ENCODE data around the gene ARL2. TPM values are rescaled to one million over a fixed set of nuclear protein-coding genes. Genes with fewer than 3 reads are reported as not detected.

ARL2 gene
- polyA plus RNA-seq, 3 donors = 34.3 to 40.4 (median 34.4) TPM

DNA sequence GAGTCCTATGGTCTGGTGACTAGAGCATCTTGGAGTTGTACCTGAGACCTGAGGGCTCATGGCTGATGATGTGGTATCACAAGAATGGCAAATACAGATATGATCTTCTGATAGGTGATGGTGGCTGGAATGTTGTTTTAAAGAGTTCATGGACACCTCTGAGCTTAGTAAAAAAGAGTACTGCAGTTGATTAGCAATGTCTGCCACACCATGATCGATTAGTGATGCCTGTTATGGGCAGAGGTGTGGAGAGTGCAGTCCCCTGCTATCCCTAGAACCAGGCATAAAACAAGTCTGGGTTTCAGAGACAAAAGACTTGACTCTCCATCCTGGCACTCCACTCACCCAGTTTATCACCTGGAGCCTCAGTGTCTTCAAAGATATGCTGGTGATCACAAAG lies 15.8 kb upstream of the ARL2 start:
- H3K36me3 Mint-ChIP-seq = peaks cover 4 to 9% of the 10 kb centered on the region in 2 donors
- no peaks in the 10 kb centered on the region for H3K9me3 Mint-ChIP-seq
- Histone ChIP-seq H3K27me3 (ENCODE audit: control insufficient read depth in 2 of 2, insufficient read depth in 2 of 2, low read length in 2 of 2) (no peaks in the 10 kb centered on the region), H3K79me2 (ENCODE audit: insufficient read depth, low read length) (no peaks in the 10 kb centered on the region), H2AFZ (ENCODE audit: insufficient read depth, low read depth, low read length, poor library complexity, severe bottlenecking) (no peak overlapping the region), H3K4me2 (replicated peaks; ENCODE audit: extremely low read depth, low read length, poor library complexity, severe bottlenecking) (no peak overlapping the region), H3K27ac (ENCODE audit: low read depth in 1 of 2, low read length in 2 of 2) (no peak overlapping the region), H3K36me3 (replicated peaks in 1 of 2; ENCODE audit: control insufficient read depth in 1 of 2, insufficient read depth in 2 of 2, low read length in 2 of 2) (no peaks in the 10 kb centered on the region), H3K9ac (ENCODE audit: insufficient read depth, low read length, poor library complexity, severe bottlenecking) (no peak overlapping the region), H3K4me3 (replicated peaks in 1 of 3; ENCODE audit: low read depth in 2 of 3, low read length in 3 of 3) (no peak overlapping the region), H3K9me3 (replicated peaks in 1 of 2; ENCODE audit: control insufficient read depth in 1 of 2, insufficient read depth in 1 of 2, low read length in 2 of 2) (no peaks in the 10 kb centered on the region), H3K4me1 (ENCODE audit: control insufficient read depth in 1 of 2, insufficient read depth in 2 of 2, low read length in 2 of 2) (peaks cover 14 to 16% of the 10 kb centered on the region in 2 donors), H4K20me1 (ENCODE audit: insufficient read depth, low read length) (no peaks in the 10 kb centered on the region)
- intact Hi-C loops (cut with micrococcal nuclease) = no loop called here
- H3K4me1 Mint-ChIP-seq = peaks cover 29% of the 10 kb centered on the region
- no peak overlapping the region for H3K27ac Mint-ChIP-seq
- H3K27me3 Mint-ChIP-seq (ENCODE audit: low read depth in 3 of 3) = peaks cover 3 to 5% (median 4%) of the 10 kb centered on the region in 3 donors
- DNase-seq = no peak
- no CpG with 5 or more reads among the region's 1 CpG for WGBS (ENCODE audit: insufficient coverage)
- no peak overlapping the region for H3K4me3 Mint-ChIP-seq
- TF ChIP-seq, protein P1, sequence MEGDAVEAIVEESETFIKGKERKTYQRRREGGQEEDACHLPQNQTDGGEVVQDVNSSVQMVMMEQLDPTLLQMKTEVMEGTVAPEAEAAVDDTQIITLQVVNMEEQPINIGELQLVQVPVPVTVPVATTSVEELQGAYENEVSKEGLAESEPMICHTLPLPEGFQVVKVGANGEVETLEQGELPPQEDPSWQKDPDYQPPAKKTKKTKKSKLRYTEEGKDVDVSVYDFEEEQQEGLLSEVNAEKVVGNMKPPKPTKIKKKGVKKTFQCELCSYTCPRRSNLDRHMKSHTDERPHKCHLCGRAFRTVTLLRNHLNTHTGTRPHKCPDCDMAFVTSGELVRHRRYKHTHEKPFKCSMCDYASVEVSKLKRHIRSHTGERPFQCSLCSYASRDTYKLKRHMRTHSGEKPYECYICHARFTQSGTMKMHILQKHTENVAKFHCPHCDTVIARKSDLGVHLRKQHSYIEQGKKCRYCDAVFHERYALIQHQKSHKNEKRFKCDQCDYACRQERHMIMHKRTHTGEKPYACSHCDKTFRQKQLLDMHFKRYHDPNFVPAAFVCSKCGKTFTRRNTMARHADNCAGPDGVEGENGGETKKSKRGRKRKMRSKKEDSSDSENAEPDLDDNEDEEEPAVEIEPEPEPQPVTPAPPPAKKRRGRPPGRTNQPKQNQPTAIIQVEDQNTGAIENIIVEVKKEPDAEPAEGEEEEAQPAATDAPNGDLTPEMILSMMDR (IDR thresholded peaks at IDR 0.05) = no peak

GRCh38 chr11:64998690-64999431 lies 15.1 kb upstream of the ARL2 start:
- DNase-seq = no peak
- Histone ChIP-seq H3K4me1 (ENCODE audit: control insufficient read depth in 1 of 2, insufficient read depth in 2 of 2, low read length in 2 of 2) (peaks cover 14 to 16% of the 10 kb centered on the region in 2 donors), H3K36me3 (replicated peaks in 1 of 2; ENCODE audit: control insufficient read depth in 1 of 2, insufficient read depth in 2 of 2, low read length in 2 of 2) (no peaks in the 10 kb centered on the region), H3K27ac (ENCODE audit: low read depth in 1 of 2, low read length in 2 of 2) (no peak overlapping the region), H3K27me3 (ENCODE audit: control insufficient read depth in 2 of 2, insufficient read depth in 2 of 2, low read length in 2 of 2) (no peaks in the 10 kb centered on the region), H4K20me1 (ENCODE audit: insufficient read depth, low read length) (no peaks in the 10 kb centered on the region), H3K4me3 (replicated peaks in 1 of 3; ENCODE audit: low read depth in 2 of 3, low read length in 3 of 3) (no peak overlapping the region), H2AFZ (ENCODE audit: insufficient read depth, low read depth, low read length, poor library complexity, severe bottlenecking) (no peak overlapping the region), H3K9ac (ENCODE audit: insufficient read depth, low read length, poor library complexity, severe bottlenecking) (no peak overlapping the region), H3K79me2 (ENCODE audit: insufficient read depth, low read length) (no peaks in the 10 kb centered on the region), H3K4me2 (replicated peaks; ENCODE audit: extremely low read depth, low read length, poor library complexity, severe bottlenecking) (no peak overlapping the region), H3K9me3 (replicated peaks in 1 of 2; ENCODE audit: control insufficient read depth in 1 of 2, insufficient read depth in 1 of 2, low read length in 2 of 2) (no peaks in the 10 kb centered on the region)
- H3K27me3 Mint-ChIP-seq (ENCODE audit: low read depth in 3 of 3) = peaks cover 3 to 5% (median 4%) of the 10 kb centered on the region in 3 donors
- intact Hi-C loops (cut with micrococcal nuclease) = no loop called here
- H3K27ac Mint-ChIP-seq = peak overlapping the region in 2 of 7 donors; percentile 7 to 62
- 85% methylated on average over 7 of the region's 9 CpGs for WGBS (ENCODE audit: insufficient coverage)
- H3K36me3 Mint-ChIP-seq = peaks cover 2 to 8% of the 10 kb centered on the region in 2 donors
- no peak overlapping the region for H3K4me3 Mint-ChIP-seq
- TF ChIP-seq, protein P1 (IDR thresholded peaks at IDR 0.05) = no peak
- H3K9me3 Mint-ChIP-seq = no peaks in the 10 kb centered on the region
- H3K4me1 Mint-ChIP-seq = peaks cover 28% of the 10 kb centered on the region
